Keratinocyte (primary cell): Measurements from ENCODE around the gene AP4S1.

ENCODE experiments used
- EZH2 ChIP-seq: IDR thresholded peaks from one replicate; pipeline ENCODE4 v1.6.1; 2012; ENCODE audit warnings: inconsistent platforms, mild to moderate bottlenecking, low read length, moderate library complexity
- TF ChIP-seq, protein P1 (sequence below), 3 experiments: IDR thresholded peaks in 1 of 3; conservative IDR thresholded peaks in 1 of 3; optimal IDR thresholded peaks in 1 of 3; 2 replicates in 2 of 3; 3 replicates in 1 of 3; pipeline versions ENCODE3 to v1.5.1; 2011; ENCODE audit warnings: low read length in 3 of 3, mild to moderate bottlenecking in 3 of 3, moderate library complexity in 2 of 3, control low read depth in 1 of 3, inconsistent platforms in 1 of 3; ENCODE audit not compliant: insufficient read depth in 2 of 3; ENCODE audit errors: extremely low read depth in 1 of 3

DNA sequence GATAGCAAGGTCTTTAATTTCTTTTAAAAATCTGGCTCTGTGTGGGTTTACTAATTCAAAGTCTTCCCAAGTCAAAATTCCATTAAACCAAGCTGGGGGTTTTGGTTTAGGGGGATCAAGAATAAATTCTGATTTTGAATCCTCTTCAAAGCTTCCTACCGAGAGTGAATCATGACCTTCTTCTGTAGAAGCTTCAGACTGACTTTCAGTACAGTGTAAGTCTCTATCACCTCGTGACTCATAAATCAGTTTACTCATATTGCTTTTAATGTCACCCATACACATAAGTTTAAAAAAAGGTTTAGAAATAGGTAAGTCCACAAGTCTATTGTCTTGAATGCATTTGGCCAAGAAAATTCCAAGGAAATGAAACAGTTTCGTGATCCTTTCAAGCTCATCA, 81.3 kb downstream of the AP4S1 start:
- TF ChIP-seq, protein P1, sequence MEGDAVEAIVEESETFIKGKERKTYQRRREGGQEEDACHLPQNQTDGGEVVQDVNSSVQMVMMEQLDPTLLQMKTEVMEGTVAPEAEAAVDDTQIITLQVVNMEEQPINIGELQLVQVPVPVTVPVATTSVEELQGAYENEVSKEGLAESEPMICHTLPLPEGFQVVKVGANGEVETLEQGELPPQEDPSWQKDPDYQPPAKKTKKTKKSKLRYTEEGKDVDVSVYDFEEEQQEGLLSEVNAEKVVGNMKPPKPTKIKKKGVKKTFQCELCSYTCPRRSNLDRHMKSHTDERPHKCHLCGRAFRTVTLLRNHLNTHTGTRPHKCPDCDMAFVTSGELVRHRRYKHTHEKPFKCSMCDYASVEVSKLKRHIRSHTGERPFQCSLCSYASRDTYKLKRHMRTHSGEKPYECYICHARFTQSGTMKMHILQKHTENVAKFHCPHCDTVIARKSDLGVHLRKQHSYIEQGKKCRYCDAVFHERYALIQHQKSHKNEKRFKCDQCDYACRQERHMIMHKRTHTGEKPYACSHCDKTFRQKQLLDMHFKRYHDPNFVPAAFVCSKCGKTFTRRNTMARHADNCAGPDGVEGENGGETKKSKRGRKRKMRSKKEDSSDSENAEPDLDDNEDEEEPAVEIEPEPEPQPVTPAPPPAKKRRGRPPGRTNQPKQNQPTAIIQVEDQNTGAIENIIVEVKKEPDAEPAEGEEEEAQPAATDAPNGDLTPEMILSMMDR (optimal IDR thresholded peaks at IDR 0.05 in 1 of 3, IDR thresholded peaks at IDR 0.05 in 1 of 3, conservative IDR thresholded peaks at IDR 0.05 in 1 of 3; ENCODE audit: extremely low read depth in 1 of 3, insufficient read depth in 2 of 3, low read length in 3 of 3) = no peak
- no peak for TF ChIP-seq EZH2
